Measurements from ENCODE around the gene ZNF761.
"Not testable (repeated sequence)": the region's sequence is repeated elsewhere in the genome, so short reads cannot be mapped to it uniquely, and the experiment has no call there.

The ZNF761 gene

DNA sequence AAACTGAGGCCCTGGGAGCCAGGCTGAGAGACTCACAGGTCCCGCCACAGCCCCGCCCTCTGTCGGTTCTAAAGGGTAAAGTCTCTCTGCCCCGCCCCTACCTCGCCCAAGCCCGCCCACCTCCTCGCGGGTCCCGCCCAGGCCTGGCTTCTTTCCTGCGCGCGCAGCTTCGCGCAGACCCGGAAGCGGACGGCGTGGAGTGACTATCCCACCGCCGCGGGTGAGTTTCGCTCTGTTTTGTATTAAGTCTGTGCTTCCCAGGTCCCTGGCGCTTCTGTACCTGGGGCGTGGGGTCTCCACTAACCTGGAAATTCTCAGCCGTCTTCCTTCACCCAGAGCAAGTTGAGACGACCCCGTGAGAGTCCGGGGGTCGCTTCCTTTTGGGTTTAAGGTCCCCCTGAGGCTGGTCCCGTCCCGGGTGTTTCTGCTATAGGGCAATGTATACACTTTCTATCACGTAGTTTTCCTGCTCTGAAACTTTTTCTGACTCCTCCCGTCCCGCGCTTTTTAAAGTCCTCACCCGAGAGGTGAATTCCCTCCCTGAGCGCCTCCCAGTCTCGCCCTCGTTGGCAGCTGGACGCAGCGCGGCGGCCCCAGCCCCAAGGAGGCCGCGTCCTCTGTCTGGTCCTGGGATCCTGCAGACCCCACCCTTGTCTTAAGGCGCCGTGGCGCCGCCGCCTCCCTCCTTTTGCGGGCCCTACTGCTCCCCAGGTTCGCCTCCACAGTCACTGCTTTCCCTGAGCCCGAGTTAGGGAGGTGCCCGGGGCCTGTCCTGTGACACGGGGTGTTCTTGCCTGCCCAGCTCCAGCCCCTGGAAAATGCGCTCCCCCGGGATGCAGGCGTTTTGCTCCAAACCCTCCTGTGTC lies 36.6 kb upstream of the ZNF761 start, which contains the start of gene ZNF765:
Gene ZNF765, plus strand, starts transcription at position 176 of the 866 bp plus-strand sequence. CDS start 2,867 bp downstream, outside the sequence.
- Histone ChIP-seq H3K27ac (ENCODE audit: low read length) (peak within 1 kb of the TSS; percentile 68; the same call in 1 of the 2 replicates), H3K4me3 (ENCODE audit: low read length) (peak within 1 kb of the TSS; percentile 85), H3K36me3 (replicated peaks; ENCODE audit: insufficient read depth, low read length) (peaks cover 3% of the 10 kb centered on the region; the same call in 1 of the 2 replicates), H3K9me3 (replicated peaks; ENCODE audit: insufficient read depth, low read length) (no peaks in the 10 kb centered on the region), H2AFZ (ENCODE audit: low read length) (peak within 1 kb of the TSS; percentile 92), H3K9ac (ENCODE audit: low read length) (peak within 1 kb of the TSS; percentile 84), H3K79me2 (ENCODE audit: low read length) (peaks cover 7% of the 10 kb centered on the region), H3K4me1 (ENCODE audit: low read length) (no peaks in the 10 kb centered on the region), H3K9me2 (replicated peaks; ENCODE audit: insufficient read depth, low read length) (no peaks in the 10 kb centered on the region), H3K4me2 (ENCODE audit: low read depth, low read length) (peak within 1 kb of the TSS; percentile 79), H3K27me3 (replicated peaks; ENCODE audit: insufficient read depth, low read length) (no peaks in the 10 kb centered on the region), H3F3A (ENCODE audit: insufficient read depth, low read length) (no peaks in the 10 kb centered on the region), H4K20me1 (ENCODE audit: insufficient read depth, low read length) (no peaks in the 10 kb centered on the region)
- TF ChIP-seq EZH2phosphoT487 (IDR thresholded peaks at IDR 0.05; ENCODE audit: low read length) (no peak), EZH2 (optimal IDR thresholded peaks at IDR 0.05; ENCODE audit: low read depth, low read length) (no peak)
- TF ChIP-seq, protein P1, sequence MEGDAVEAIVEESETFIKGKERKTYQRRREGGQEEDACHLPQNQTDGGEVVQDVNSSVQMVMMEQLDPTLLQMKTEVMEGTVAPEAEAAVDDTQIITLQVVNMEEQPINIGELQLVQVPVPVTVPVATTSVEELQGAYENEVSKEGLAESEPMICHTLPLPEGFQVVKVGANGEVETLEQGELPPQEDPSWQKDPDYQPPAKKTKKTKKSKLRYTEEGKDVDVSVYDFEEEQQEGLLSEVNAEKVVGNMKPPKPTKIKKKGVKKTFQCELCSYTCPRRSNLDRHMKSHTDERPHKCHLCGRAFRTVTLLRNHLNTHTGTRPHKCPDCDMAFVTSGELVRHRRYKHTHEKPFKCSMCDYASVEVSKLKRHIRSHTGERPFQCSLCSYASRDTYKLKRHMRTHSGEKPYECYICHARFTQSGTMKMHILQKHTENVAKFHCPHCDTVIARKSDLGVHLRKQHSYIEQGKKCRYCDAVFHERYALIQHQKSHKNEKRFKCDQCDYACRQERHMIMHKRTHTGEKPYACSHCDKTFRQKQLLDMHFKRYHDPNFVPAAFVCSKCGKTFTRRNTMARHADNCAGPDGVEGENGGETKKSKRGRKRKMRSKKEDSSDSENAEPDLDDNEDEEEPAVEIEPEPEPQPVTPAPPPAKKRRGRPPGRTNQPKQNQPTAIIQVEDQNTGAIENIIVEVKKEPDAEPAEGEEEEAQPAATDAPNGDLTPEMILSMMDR (IDR thresholded peaks at IDR 0.05; ENCODE audit: low read length) = peak; percentile 40
- DNase-seq = peak; percentile 90

DNA sequence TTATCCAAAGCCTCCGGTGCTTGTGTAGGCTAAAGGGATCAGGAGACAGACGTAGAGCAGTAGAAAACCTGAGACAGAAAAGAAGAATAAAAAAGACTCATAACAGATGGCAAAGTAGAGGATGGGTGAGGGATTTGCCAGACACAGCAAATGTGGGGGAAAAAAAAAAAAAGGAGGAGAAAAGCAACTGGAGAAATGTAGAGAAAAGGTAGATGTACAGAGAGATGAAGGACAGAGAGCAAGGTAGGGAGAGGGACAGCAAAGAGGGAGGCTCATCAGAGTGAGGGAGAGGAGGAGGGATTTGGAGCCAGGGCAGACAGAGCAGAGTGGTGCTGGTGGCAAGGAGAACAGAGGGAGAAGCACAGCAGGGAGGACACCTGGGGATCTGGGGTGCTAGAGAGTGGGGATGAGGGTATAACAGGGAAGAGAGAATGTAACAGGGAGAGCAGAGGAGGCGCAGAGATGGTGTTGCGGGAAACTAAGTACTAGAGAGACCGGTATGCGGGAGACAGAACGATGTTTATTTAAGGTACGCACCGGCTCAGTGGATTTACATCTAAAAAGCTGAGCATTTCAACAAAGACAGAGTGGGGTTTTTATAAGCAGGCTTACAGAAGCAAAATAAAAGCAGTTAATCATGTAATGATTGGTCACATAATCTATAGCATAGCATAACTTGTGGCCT lies 35.8 kb upstream of the ZNF761 start:
- H3K27ac ChIP-seq (ENCODE audit: low read length) = not testable (repeated sequence)

GRCh38 chr19:53396525-53396868 lies 35.3 kb upstream of the ZNF761 start:
- H3K36me3 ChIP-seq (replicated peaks; ENCODE audit: insufficient read depth, low read length) = peaks cover 3% of the 10 kb centered on the region; the same call in 1 of the 2 replicates
- no peaks in the 10 kb centered on the region for H3K27me3 ChIP-seq (replicated peaks; ENCODE audit: insufficient read depth, low read length)
- H3K9me3 ChIP-seq (replicated peaks; ENCODE audit: insufficient read depth, low read length) = no peaks in the 10 kb centered on the region
- no peaks in the 10 kb centered on the region for H3K9me2 ChIP-seq (replicated peaks; ENCODE audit: insufficient read depth, low read length)
- H2AFZ ChIP-seq (ENCODE audit: low read length) = no peak overlapping the region
- H3F3A ChIP-seq (ENCODE audit: insufficient read depth, low read length) = no peaks in the 10 kb centered on the region
- no peak for DNase-seq
- H3K4me3 ChIP-seq (ENCODE audit: low read length) = no peak overlapping the region
- H3K27ac ChIP-seq (ENCODE audit: low read length) = no peak overlapping the region
- no peak overlapping the region for H3K9ac ChIP-seq (ENCODE audit: low read length)
- H4K20me1 ChIP-seq (ENCODE audit: insufficient read depth, low read length) = no peaks in the 10 kb centered on the region
- peaks cover 7% of the 10 kb centered on the region for H3K79me2 ChIP-seq (ENCODE audit: low read length)
- no peak for TF ChIP-seq EZH2phosphoT487 (IDR thresholded peaks at IDR 0.05; ENCODE audit: low read length)
- H3K4me2 ChIP-seq (ENCODE audit: low read depth, low read length) = no peak overlapping the region
- no peaks in the 10 kb centered on the region for H3K4me1 ChIP-seq (ENCODE audit: low read length)

More for the DNA sequence above, 35.8 kb upstream of the ZNF761 start:
- H3K9me3 ChIP-seq (replicated peaks; ENCODE audit: insufficient read depth, low read length); H3K9me2 ChIP-seq (replicated peaks; ENCODE audit: insufficient read depth, low read length); H3K36me3 ChIP-seq (replicated peaks; ENCODE audit: insufficient read depth, low read length); H3F3A ChIP-seq (ENCODE audit: insufficient read depth, low read length); H3K27me3 ChIP-seq (replicated peaks; ENCODE audit: insufficient read depth, low read length); H3K79me2 ChIP-seq (ENCODE audit: low read length); DNase-seq; H3K4me1 ChIP-seq (ENCODE audit: low read length); H4K20me1 ChIP-seq (ENCODE audit: insufficient read depth, low read length): not testable (repeated sequence)
- H3K4me2 ChIP-seq (ENCODE audit: low read depth, low read length) = peak overlapping the region; percentile 79
- peak overlapping the region; percentile 85 for H3K4me3 ChIP-seq (ENCODE audit: low read length)
- H3K9ac ChIP-seq (ENCODE audit: low read length) = peak overlapping the region; percentile 84; the same call in 1 of the 2 replicates
- peak overlapping the region; percentile 92 for H2AFZ ChIP-seq (ENCODE audit: low read length)

- not testable (repeated sequence) for H3K27ac ChIP-seq (ENCODE audit: low read length); H3K9me3 ChIP-seq (replicated peaks; ENCODE audit: insufficient read depth, low read length); H3K4me3 ChIP-seq (ENCODE audit: low read length); H3K9ac ChIP-seq (ENCODE audit: low read length); H3K27me3 ChIP-seq (replicated peaks; ENCODE audit: insufficient read depth, low read length); H3F3A ChIP-seq (ENCODE audit: insufficient read depth, low read length); DNase-seq; H3K79me2 ChIP-seq (ENCODE audit: low read length); H3K4me2 ChIP-seq (ENCODE audit: low read depth, low read length); H3K36me3 ChIP-seq (replicated peaks; ENCODE audit: insufficient read depth, low read length); H4K20me1 ChIP-seq (ENCODE audit: insufficient read depth, low read length); H3K9me2 ChIP-seq (replicated peaks; ENCODE audit: insufficient read depth, low read length); H3K4me1 ChIP-seq (ENCODE audit: low read length); H2AFZ ChIP-seq (ENCODE audit: low read length)
Measured at GRCh38 chr19:53397918-53398317, 33.9 kb upstream of the ZNF761 start.
